Endothelial cell of umbilical vein (primary cell): ENCODE results near the gene ADAT1. TPM values are rescaled to one million over a fixed set of nuclear protein-coding genes. Genes with fewer than 3 reads are reported as not detected.

Experiments
- BruUV-seq: library from RNA; stranded (reverse); fragments of 400-500 nt; replicated peaks from 2 replicates; lab custom pipeline; 2021; lab: Mats Ljungman, UMichigan
- CTCF ChIA-PET: fragments of 300-600, 350-600 bp; sonication (Branson Sonifier 250); formaldehyde crosslinking; loops from one replicate; lab custom pipeline; 2021; ENCODE audit warnings: antibody characterized with exemption, inconsistent platforms; lab: Charles Lee
- POLR2A ChIA-PET: fragments of 300-600, 350-600 bp; sonication (Branson Sonifier 250); formaldehyde crosslinking; loops from one replicate; lab custom pipeline; 2021; ENCODE audit warnings: antibody characterized with exemption, inconsistent platforms; lab: Charles Lee
- DNase-seq: peaks from one replicate; pipeline ENCODE4 v3.0.0-alpha.2; 2011; ENCODE audit warnings: low read depth, low spot score
- FAIRE-seq: peaks from 2 replicates; lab custom pipeline; 2011; peaks lifted over from hg19 to GRCh38; lab: Jason Lieb, UNC
- H2AFZ ChIP-seq: 2 replicates; pipeline ENCODE4 v1.6.0; 2012; ENCODE audit warnings: low read depth, low read length, control low read depth, inconsistent platforms
- H3K27ac ChIP-seq: 2 replicates; pipeline ENCODE4 v1.5.1; 2011; ENCODE audit warnings: low read depth, mild to moderate bottlenecking, control low read depth, low read length, moderate library complexity; ENCODE audit not compliant: insufficient read depth
- H3K27me3 ChIP-seq, 2 experiments: 2 replicates each; pipeline versions ENCODE4 v1.6.0 to v1.6.1; 2011; ENCODE audit warnings: low read length in 2 of 2, mixed read lengths in 1 of 2; ENCODE audit not compliant: control insufficient read depth in 2 of 2, insufficient read depth in 2 of 2
- H3K36me3 ChIP-seq, 2 experiments: 2 replicates in 1 of 2; 3 replicates in 1 of 2; pipeline ENCODE4 v1.5.1; 2011; ENCODE audit warnings: low read length in 2 of 2, mild to moderate bottlenecking in 1 of 2, moderate library complexity in 1 of 2; ENCODE audit not compliant: control insufficient read depth in 2 of 2, insufficient read depth in 2 of 2; ENCODE audit errors: extremely low read depth in 1 of 2
- H3K4me1 ChIP-seq: 3 replicates; pipeline ENCODE4 v1.5.1; 2011; ENCODE audit warnings: mild to moderate bottlenecking, low read length; ENCODE audit not compliant: control insufficient read depth, insufficient read depth; ENCODE audit errors: extremely low read depth
- H3K4me2 ChIP-seq: 2 replicates; pipeline ENCODE4 v1.6.1; 2011; ENCODE audit warnings: low read length, control low read depth, mixed read lengths; ENCODE audit not compliant: insufficient read depth
- H3K4me3 ChIP-seq, 3 experiments: fragments of 200-600 bp in 1 of 3; sonication (generic), shearing (Covaris generic) in 1 of 3; replicated peaks in 1 of 3; 2 replicates each; pipeline ENCODE4 v1.5.1; 2011 to 2016; ENCODE audit warnings: control low read depth in 3 of 3, low read length in 3 of 3, mild to moderate bottlenecking in 2 of 3, inconsistent platforms in 1 of 3, low read depth in 1 of 3, moderate library complexity in 1 of 3; ENCODE audit not compliant: insufficient read depth in 1 of 3
- H3K79me2 ChIP-seq: 2 replicates; pipeline ENCODE4 v1.6.0; 2012; ENCODE audit warnings: low read length, inconsistent platforms; ENCODE audit not compliant: control insufficient read depth, insufficient read depth
- H3K9ac ChIP-seq: replicated peaks from 2 replicates; pipeline ENCODE3; 2011; ENCODE audit warnings: low read length, control low read depth; ENCODE audit not compliant: insufficient read depth; ENCODE audit errors: extremely low read depth
- H3K9me1 ChIP-seq: replicated peaks from 3 replicates; pipeline ENCODE4 v1.6.0; 2011; ENCODE audit warnings: mild to moderate bottlenecking, low read length; ENCODE audit not compliant: control insufficient read depth, insufficient read depth; ENCODE audit errors: extremely low read depth
- H3K9me3 ChIP-seq: replicated peaks from 2 replicates; pipeline ENCODE4 v1.5.1; 2012; ENCODE audit warnings: low read length, inconsistent platforms; ENCODE audit not compliant: control insufficient read depth, insufficient read depth
- H4K20me1 ChIP-seq: replicated peaks from 2 replicates; pipeline ENCODE3; 2011; ENCODE audit warnings: mild to moderate bottlenecking, low read length; ENCODE audit not compliant: control insufficient read depth, insufficient read depth; ENCODE audit errors: extremely low read depth
- EZH2 ChIP-seq: IDR thresholded peaks from 2 replicates; pipeline ENCODE4 v1.6.1; 2012; ENCODE audit warnings: borderline replicate concordance, low read depth, mild to moderate bottlenecking, moderate library complexity, low read length, inconsistent platforms; ENCODE audit not compliant: severe bottlenecking
- FOS ChIP-seq: IDR thresholded peaks from 2 replicates; pipeline ENCODE4 v1.6.1; 2011; ENCODE audit warnings: mild to moderate bottlenecking, low read length, moderate library complexity, borderline replicate concordance; ENCODE audit not compliant: insufficient read depth
- GATA2 ChIP-seq: IDR thresholded peaks from 2 replicates; pipeline ENCODE4 v1.7.0; 2011; ENCODE audit warnings: low read depth, mild to moderate bottlenecking, moderate library complexity, mixed read lengths, low read length; ENCODE audit not compliant: insufficient read length, insufficient read depth
- JUN ChIP-seq: IDR thresholded peaks from 2 replicates; pipeline ENCODE4 v1.6.1; 2011; ENCODE audit warnings: borderline replicate concordance, low read depth; ENCODE audit not compliant: insufficient read length, insufficient read depth
- MYC ChIP-seq: IDR thresholded peaks from one replicate; pipeline ENCODE4 v1.6.1; 2011; ENCODE audit warnings: mild to moderate bottlenecking, low read depth, low read length
- POLR2A ChIP-seq: IDR thresholded peaks from 2 replicates; pipeline ENCODE4 v1.6.1; 2012; ENCODE audit warnings: low read depth, mild to moderate bottlenecking, control low read depth, low read length
- POLR2AphosphoS5 ChIP-seq: IDR thresholded peaks from 2 replicates; pipeline ENCODE4 v1.6.1; 2012; ENCODE audit warnings: low read depth, mild to moderate bottlenecking, control low read depth, low read length, moderate library complexity; ENCODE audit not compliant: insufficient read depth
- dilution Hi-C: fragments of 300-500 bp; cut with MboI; formaldehyde crosslinking; loops from one replicate; pipeline ENCODE4 v1.15.0; 2019; ENCODE audit warnings: low sequenced_read_pairs; ENCODE audit not compliant: extremely low pct_ligation_motif_present
- intact Hi-C: fragments of 100-400 bp; cut with micrococcal nuclease; formaldehyde crosslinking; loops from one replicate; pipeline ENCODE4 v1.10.0; 2022
- polyA plus RNA-seq, 4 experiments: library from polyadenylated mRNA; depleted of rRNA in 3 of 4; stranded (reverse) in 3 of 4; unstranded in 1 of 4; fragments of >200 nt; gene quantifications; 2 replicates each; pipeline versions ENCODE4 v1.2.1 to v1.2.3, GENCODE V29; 2011 to 2012; ENCODE audit warnings: missing spikeins in 1 of 4
- total RNA-seq: library from RNA; stranded (reverse); gene quantifications from 2 replicates; pipeline ENCODE4 v1.2.3, GENCODE V29; 2021
- TF ChIP-seq, protein P1 (sequence below), 2 donors: IDR thresholded peaks; 1 replicate in 1 of 2; 2 replicates in 1 of 2; pipeline ENCODE4 v1.5.1; 2011; ENCODE audit warnings: low read length in 2 of 2, mild to moderate bottlenecking in 2 of 2, moderate library complexity in 2 of 2, control low read depth in 1 of 2, inconsistent platforms in 1 of 2, low read depth in 1 of 2; ENCODE audit not compliant: insufficient read depth in 1 of 2; ENCODE audit errors: extremely low read depth in 1 of 2
- TF ChIP-seq, protein P2 (sequence below): IDR thresholded peaks from 2 replicates; pipeline ENCODE4 v1.6.1; 2011; ENCODE audit not compliant: insufficient read depth, insufficient read length

The ADAT1 gene
- total and polyA plus RNA-seq, 2 donors (not counting 3 experiments of a cell fraction or from before 2014, with no cell fraction given): 27.2 to 56.6 TPM

DNA sequence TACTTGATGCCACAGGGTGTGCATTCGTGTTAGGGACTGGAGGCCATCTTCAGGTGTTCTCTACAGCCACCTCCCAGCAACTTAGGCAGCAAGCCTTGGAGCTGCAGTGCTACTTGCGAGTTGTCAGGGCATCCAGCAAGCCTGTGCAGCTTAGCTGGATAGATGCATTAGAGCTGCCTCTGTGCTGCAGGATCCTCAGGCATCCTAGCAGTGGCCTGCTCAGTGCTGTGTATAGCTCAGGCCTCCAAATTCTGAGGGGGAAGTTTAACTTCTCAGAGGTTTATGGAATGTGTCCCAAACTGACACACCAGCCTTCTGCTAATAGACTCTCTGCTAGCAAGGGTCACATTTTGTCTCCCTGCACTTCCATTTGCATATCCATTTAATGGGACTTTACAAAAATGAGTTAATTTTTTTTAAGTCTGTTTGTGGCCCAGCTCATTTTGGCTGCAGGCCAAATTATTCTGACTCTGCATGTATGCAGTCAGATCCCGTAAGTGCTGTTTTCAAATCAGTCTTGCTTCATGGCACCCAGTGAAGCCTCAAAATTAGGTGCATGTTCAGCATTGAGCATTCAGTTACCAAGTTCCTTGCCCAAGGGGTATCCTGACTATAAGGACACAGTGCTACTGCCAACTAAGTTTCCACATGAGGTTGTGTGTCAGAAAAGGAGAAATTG lies 50.1 kb downstream of the ADAT1 start:
- Histone ChIP-seq H4K20me1 (no peaks in the 10 kb centered on the region), H3K4me2 (no peak overlapping the region), H3K9me3 (no peaks in the 10 kb centered on the region), H3K9ac (no peak overlapping the region), H2AFZ (no peak overlapping the region), H3K79me2 (no peaks in the 10 kb centered on the region), H3K4me1 (no peaks in the 10 kb centered on the region), H3K27ac (no peak overlapping the region), H3K27me3 (no peaks in the 10 kb centered on the region), H3K9me1 (no peaks in the 10 kb centered on the region), H3K36me3 (peaks cover 29 to 37% of the 10 kb centered on the region in 2 experiments), H3K4me3 (no peak overlapping the region)
- CTCF ChIA-PET: interaction anchor here (0.7 to 0.9 kb wide), 2 partner anchors 102 to 371 kb away, joined by 3 read pairs; no protein-coding TSS in a partner anchor
- TF ChIP-seq POLR2A (no peak), FOS (no peak), EZH2 (no peak), MYC (no peak), GATA2 (no peak), JUN (no peak), POLR2AphosphoS5 (no peak)
- TF ChIP-seq, protein P1, sequence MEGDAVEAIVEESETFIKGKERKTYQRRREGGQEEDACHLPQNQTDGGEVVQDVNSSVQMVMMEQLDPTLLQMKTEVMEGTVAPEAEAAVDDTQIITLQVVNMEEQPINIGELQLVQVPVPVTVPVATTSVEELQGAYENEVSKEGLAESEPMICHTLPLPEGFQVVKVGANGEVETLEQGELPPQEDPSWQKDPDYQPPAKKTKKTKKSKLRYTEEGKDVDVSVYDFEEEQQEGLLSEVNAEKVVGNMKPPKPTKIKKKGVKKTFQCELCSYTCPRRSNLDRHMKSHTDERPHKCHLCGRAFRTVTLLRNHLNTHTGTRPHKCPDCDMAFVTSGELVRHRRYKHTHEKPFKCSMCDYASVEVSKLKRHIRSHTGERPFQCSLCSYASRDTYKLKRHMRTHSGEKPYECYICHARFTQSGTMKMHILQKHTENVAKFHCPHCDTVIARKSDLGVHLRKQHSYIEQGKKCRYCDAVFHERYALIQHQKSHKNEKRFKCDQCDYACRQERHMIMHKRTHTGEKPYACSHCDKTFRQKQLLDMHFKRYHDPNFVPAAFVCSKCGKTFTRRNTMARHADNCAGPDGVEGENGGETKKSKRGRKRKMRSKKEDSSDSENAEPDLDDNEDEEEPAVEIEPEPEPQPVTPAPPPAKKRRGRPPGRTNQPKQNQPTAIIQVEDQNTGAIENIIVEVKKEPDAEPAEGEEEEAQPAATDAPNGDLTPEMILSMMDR (IDR thresholded peaks at IDR 0.05; ENCODE audit: extremely low read depth in 1 of 2, insufficient read depth in 1 of 2, low read depth in 1 of 2, low read length in 2 of 2): no peak
- TF ChIP-seq, protein P2, sequence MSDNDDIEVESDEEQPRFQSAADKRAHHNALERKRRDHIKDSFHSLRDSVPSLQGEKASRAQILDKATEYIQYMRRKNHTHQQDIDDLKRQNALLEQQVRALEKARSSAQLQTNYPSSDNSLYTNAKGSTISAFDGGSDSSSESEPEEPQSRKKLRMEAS: no peak
- DNase-seq (no peak), FAIRE-seq (no peak)
- BruUV-seq: no TSS peak
- dilution Hi-C loops: no loop called here
- POLR2A ChIA-PET: no interaction called here
- intact Hi-C loops: no loop called here
